ENCODE results near the gene CDCA4. TPM values are rescaled to one million over a fixed set of nuclear protein-coding genes. Genes with fewer than 3 reads are reported as not detected.
"Not testable (repeated sequence)": the region's sequence is repeated elsewhere in the genome, so short reads cannot be mapped to it uniquely, and the experiment has no call there.

The CDCA4 gene
- total RNA-seq, 1 experiment from 2014 or later = 57.7 TPM

- H2AFZ ChIP-seq (ENCODE audit: low read length); H3K4me1 ChIP-seq (ENCODE audit: insufficient read depth, low read length); H2AK5ac ChIP-seq (ENCODE audit: insufficient read length, low read length); DNase-seq; H2BK12ac ChIP-seq (ENCODE audit: insufficient read length, low read depth, low read length); H3K23me2 ChIP-seq (ENCODE audit: insufficient read length, low read depth, low read length, poor library complexity, severe bottlenecking); H3K79me2 ChIP-seq (ENCODE audit: insufficient read depth, low read length); H3K9me3 Mint-ChIP-seq; H4K91ac ChIP-seq (ENCODE audit: insufficient read length, low read depth, low read length); H2BK20ac ChIP-seq (ENCODE audit: low read depth, low read length, poor library complexity, severe bottlenecking); H4K20me1 ChIP-seq (ENCODE audit: control insufficient read depth, insufficient read depth, insufficient read length); H3K79me1 ChIP-seq (ENCODE audit: insufficient read depth, low read depth, low read length, poor library complexity, severe bottlenecking); H3K4me2 ChIP-seq (ENCODE audit: insufficient read depth, insufficient read length, low read length); H2BK5ac ChIP-seq (ENCODE audit: insufficient read length, low read length); H4K5ac ChIP-seq (ENCODE audit: insufficient read length, low read depth, low read length); H3K27ac ChIP-seq (ENCODE audit: insufficient read length, low read depth, low read length); H3K23ac ChIP-seq (ENCODE audit: insufficient read length, low read depth, low read length); H3K27ac Mint-ChIP-seq; H3K9ac ChIP-seq (ENCODE audit: extremely low read depth, insufficient read length, low read length); H3T11ph ChIP-seq (ENCODE audit: low read length); H3K9me3 ChIP-seq (ENCODE audit: control insufficient read depth, low read depth, low read length); H3K4ac ChIP-seq (ENCODE audit: low read depth, low read length); H4K8ac ChIP-seq (replicated peaks; ENCODE audit: insufficient read length, low read depth, low read length); H2BK120ac ChIP-seq (ENCODE audit: low read depth, low read length, poor library complexity, severe bottlenecking); H3K18ac ChIP-seq (ENCODE audit: insufficient read length, low read depth, low read length); H3K36me3 Mint-ChIP-seq (ENCODE audit: insufficient read depth in 1 of 3, low read depth in 3 of 3); H3K4me3 Mint-ChIP-seq; H3K14ac ChIP-seq (ENCODE audit: insufficient read depth, low read length); H3K56ac ChIP-seq (ENCODE audit: insufficient read length, low read depth, low read length); H3K27me3 ChIP-seq (ENCODE audit: insufficient read depth, low read length); H2BK15ac ChIP-seq (ENCODE audit: low read depth, low read length): not testable (repeated sequence)
- no CpG with 5 or more reads among the region's 5 CpGs for WGBS (ENCODE audit: extremely low coverage, insufficient read length, low lambda C conversion rate)
- peaks cover 11 to 17% of the 10 kb centered on the region in 2 experiments for H3K4me1 Mint-ChIP-seq
- H3K27me3 Mint-ChIP-seq (ENCODE audit: low read depth) = peaks cover 61% of the 10 kb centered on the region
Measured at GRCh38 chr14:105032451-105032901, 11.6 kb upstream of the CDCA4 start.
